Fibroblast of the aortic adventitia (primary cell): ENCODE measurements around the gene BCR. TPM values are rescaled to one million over a fixed set of nuclear protein-coding genes. Genes with fewer than 3 reads are reported as not detected.

ENCODE experiments used
- DNase-seq: peaks from one replicate; pipeline ENCODE4 v3.0.0-alpha.2; 2010; ENCODE audit warnings: low read depth
- H3K4me3 ChIP-seq: 2 replicates; pipeline ENCODE4 v1.5.1; 2011; ENCODE audit warnings: low read depth, mild to moderate bottlenecking, control low read depth, low read length, moderate library complexity
- total RNA-seq: library from RNA; depleted of rRNA; stranded (reverse); fragments of >200 nt; gene quantifications from 2 replicates; pipeline ENCODE4 v1.2.3, GENCODE V29; 2012; ENCODE audit warnings: low replicate concordance
- TF ChIP-seq, protein P1 (sequence below): IDR thresholded peaks from 2 replicates; pipeline ENCODE4 v1.5.1; 2011; ENCODE audit warnings: mild to moderate bottlenecking, low read length, control low read depth, inconsistent platforms; ENCODE audit not compliant: insufficient read depth

Gene BCR
- total RNA-seq, 1 donor, result 37.3 TPM

DNA sequence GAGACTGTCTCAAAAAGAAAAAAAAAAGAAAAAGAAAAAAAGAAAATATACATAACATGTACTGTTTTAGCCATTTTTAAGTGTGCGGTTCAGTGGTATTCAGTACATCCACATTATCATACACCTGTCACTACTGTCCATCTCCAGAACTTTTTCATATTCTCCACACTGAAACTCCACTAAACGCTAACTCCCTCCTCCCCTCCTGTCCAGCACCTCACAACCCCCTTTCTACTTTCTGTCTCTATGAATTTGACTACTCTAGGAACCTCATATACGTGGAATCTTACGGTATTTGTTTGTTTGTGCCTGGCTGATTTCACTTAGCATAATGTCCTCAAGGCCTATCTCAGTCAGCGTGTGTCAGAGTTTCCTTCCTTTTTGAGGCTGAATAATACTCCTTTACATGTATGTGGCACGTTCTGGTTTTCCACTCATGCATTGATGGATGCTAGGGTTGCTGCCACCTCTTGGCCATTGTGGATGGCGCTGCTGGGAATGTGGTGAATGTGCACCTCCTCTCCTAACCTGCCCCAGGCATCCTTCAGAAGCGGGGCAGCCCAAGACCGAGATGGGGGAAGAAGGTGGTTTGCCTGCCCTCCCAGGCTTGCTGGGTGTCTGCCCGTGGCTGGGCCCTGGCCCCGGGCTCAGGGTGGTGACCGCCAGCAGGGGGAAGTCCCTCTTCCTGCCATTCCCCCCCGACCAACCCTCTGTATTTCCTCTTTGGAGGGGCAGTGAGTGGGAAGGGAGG is 60.5 kb downstream of the BCR start:
- no peak for DNase-seq
- H3K4me3 ChIP-seq, result no peak overlapping the region
- TF ChIP-seq, protein P1, sequence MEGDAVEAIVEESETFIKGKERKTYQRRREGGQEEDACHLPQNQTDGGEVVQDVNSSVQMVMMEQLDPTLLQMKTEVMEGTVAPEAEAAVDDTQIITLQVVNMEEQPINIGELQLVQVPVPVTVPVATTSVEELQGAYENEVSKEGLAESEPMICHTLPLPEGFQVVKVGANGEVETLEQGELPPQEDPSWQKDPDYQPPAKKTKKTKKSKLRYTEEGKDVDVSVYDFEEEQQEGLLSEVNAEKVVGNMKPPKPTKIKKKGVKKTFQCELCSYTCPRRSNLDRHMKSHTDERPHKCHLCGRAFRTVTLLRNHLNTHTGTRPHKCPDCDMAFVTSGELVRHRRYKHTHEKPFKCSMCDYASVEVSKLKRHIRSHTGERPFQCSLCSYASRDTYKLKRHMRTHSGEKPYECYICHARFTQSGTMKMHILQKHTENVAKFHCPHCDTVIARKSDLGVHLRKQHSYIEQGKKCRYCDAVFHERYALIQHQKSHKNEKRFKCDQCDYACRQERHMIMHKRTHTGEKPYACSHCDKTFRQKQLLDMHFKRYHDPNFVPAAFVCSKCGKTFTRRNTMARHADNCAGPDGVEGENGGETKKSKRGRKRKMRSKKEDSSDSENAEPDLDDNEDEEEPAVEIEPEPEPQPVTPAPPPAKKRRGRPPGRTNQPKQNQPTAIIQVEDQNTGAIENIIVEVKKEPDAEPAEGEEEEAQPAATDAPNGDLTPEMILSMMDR, result peak; percentile 33

- H3K4me3 ChIP-seq, result no peak overlapping the region
- TF ChIP-seq, protein P1, result no peak
- no peak for DNase-seq
Observed at GRCh38 chr22:23241562-23242472, 61.5 kb downstream of the BCR start.

- DNase-seq, result no peak
- H3K4me3 ChIP-seq, result no peak overlapping the region
- TF ChIP-seq, protein P1, result peak; percentile 15
Observed at GRCh38 chr22:23242473-23243001, 62.2 kb downstream of the BCR start.

- H3K4me3 ChIP-seq, result no peak overlapping the region
- no peak for DNase-seq
- TF ChIP-seq, protein P1, result no peak
Observed at GRCh38 chr22:23243006-23243573, 62.8 kb downstream of the BCR start.

DNA sequence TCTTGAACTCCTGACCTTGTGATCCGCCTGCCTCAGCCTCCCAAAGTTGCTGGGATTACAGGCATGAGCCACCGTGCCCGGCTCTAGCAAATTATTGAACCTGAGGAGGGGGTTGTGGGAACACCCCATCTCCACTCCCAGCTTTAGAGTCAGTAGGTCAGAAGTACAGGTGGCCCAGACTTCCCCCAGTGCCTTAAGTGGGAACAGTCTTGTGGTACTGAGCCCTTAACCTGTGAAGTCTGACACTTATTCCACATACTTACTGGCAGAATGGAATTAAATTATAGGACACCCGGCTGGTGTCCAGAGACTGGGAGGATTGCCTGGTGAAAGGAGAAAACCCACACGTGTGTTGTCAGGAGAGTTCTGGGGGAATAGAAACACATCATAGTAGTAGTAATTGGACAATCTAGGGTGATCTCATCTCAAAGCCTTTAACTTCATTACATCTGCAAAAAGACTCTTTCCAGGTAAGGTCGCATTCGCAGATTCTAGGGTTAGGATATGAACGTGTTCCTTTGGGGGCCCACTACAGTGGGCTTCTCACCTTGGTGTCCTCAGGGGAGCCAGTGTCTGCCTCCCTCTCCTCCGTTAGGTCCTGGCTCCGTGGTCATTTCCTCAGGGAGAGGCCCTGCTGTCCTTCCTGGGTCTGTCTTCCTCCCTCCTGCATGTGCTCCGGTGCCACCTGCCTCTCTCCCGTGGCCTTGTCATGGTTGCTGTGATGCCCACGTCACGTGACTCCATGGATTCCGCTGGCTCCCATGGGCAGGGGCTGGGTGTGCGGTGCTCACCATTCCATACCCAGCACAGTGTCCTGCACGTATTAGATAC is 63.8 kb downstream of the BCR start:
- TF ChIP-seq, protein P1, result no peak
- no peak overlapping the region for H3K4me3 ChIP-seq
- no peak for DNase-seq

DNA sequence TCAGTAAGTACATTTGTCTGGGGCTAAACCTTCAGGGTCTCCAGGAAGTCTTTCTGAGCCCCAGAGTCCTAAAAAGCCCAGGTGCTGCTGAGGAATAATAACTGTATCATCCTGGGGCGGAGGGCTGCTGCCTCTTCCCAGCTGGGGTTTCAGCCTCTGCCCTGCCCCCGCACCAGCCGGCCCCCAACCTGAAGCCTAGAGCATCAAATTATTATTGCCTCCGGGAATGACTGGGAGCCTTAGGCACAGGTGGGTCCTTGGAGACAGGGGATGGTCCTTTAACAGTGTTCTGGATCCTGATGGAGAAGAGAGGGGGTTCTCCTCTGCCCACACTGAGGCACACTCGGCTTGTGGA is 64.4 kb downstream of the BCR start:
- H3K4me3 ChIP-seq, result no peak overlapping the region
- DNase-seq, result no peak
- TF ChIP-seq, protein P1, result no peak
